Measurements from ENCODE around the gene SH3GLB2.

SH3GLB2 gene

DNA sequence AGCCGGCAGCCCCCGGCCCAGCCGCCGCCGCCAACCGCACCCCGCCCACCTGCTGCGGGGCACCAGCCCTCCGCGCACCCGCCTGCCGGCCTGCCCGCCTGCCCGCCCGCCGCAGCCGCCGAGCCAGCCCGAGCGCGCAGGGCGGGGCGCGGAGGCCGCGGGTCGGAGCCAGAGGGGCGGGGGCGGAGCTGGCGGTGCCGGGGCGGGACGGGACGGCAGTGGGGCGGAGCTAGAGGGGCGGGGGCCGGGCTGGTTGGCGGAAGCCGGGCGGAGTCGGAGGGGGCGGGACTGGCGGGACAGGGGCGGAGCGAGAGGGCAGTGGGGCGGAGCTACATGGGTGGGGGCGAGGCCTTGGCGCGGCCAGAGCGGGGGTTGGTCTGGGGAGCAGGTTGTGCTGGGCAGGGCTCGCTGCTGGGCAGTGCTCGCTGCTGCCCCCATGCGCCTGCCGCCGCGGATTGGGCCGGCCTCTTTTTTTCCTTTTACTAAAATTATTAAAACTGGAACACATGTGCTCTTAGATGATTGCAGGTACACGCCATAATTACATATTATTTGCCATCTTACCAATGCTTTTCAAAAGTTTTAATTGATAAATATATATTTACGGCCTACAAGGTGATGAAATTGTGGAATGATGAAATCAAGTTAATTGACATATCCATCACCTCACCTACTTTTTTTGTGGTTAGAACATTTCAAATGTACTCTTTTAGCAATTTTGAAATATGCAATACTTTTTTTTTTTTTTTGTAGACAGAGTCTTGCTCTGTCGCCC lies at the start of gene SH3GLB2:
Gene SH3GLB2, minus strand, starts transcription at position 140 of the 775 bp plus-strand sequence. CDS start 177 bp downstream, outside the sequence.
- DNase-seq, result peak; percentile 98

DNA sequence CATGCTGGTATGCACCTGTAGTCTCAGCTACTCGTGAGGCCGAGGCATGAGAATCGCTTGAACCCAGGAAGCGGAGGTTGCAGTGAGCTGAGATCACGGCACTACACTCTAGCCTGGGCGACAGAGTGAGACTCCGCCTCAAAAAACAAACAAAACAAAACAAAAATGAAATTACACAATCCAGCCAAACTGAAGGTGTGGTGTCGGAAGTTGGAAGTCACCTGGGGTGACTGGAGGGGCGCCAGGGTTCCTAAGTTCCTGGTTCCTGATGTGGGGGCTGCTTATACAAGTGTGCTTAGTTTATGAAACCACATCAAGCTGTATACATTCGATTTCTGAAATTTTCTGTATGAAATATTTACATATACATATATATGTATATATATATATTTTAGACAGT lies 49.1 kb upstream of the SH3GLB2 start:
- no peak for DNase-seq

DNA sequence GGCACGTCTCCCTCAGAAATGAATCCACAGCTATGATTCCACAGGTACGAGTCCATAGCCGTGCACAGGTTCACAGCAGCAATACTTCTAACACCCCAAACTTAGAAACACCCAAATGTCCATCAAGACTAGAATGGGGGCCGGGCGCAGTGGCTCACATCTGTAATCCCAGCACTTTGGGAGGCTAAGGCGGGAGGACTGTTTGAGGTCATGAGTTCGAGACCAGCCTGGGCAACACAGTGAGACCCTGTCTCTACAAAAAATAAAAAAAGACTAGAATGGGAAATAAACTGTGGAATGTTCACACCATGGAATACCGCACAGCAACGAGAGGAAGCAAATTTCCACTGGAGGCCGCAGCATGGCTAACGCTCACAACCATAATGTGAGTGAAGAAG lies 48.5 kb upstream of the SH3GLB2 start:
- no peak for DNase-seq

DNA sequence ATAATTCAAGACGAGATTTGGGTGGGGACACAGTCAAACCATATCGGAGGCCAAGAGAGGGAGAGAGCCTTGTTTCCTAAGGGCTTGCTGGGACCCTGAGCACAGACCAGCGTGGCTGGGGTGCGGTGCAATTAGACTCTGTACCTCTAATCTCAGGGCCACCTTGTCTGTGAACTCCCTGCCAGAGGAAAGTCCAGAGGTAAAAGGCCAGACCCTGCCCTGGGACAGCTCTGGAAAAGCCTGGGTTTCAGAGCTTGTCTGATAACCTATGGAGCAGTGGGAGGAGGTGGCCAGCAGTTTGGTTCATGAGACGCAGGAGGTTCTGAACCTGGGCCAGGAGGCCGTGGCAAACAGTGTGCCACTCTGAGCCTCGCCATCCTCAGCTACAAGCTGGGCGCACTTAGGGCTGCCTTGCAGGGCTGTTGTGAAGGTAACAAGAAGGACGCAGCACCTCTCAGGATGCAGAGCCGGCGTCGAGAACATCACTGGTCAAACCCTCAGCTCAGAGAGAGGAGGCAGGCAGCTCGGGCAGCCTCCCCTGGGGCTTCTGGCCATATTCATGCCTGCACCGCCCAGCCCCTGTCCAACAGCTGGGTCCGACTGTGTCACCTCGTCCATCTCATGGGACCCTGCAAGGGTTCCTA lies 48.0 kb upstream of the SH3GLB2 start:
- DNase-seq, result no peak

DNA sequence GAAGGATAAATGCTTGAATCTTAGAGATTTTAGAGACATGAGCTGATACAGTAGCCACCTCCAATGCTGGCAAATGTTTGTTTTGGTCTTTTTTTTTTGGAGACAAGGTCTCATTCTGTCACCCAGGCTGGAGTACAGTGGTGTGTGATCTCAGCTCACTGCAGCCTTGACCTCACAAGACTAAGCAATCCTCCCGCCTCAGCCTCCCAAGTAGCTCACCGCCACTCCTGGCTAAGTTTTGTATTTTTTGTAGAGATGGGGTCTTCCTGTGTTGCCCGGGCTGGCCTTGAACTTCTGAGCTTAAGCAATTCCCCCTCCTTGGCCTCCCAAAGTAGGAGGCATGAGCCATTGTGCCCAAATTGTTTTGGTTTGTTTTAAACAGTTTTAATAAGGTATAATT lies 46.0 kb upstream of the SH3GLB2 start:
- no peak for DNase-seq

DNA sequence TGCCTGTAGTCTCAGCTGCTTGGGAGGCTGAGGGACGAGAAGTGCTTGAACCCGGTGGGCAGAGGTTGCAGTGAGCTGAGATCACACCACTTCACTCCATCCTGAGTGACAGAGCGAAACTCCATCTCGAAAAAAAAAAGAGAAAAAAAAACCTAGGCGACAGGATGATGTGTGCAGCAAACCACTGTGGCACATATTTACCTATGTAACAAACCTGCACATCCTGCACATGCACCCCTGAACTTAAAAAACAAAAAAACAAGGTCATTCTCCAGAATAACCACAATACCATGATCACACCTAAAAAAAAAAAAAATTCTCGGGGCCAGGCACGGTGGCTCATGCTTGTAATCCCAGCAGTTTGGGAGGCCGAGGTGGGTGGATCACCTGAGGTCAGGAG lies 45.3 kb upstream of the SH3GLB2 start:
- no peak for DNase-seq

DNA sequence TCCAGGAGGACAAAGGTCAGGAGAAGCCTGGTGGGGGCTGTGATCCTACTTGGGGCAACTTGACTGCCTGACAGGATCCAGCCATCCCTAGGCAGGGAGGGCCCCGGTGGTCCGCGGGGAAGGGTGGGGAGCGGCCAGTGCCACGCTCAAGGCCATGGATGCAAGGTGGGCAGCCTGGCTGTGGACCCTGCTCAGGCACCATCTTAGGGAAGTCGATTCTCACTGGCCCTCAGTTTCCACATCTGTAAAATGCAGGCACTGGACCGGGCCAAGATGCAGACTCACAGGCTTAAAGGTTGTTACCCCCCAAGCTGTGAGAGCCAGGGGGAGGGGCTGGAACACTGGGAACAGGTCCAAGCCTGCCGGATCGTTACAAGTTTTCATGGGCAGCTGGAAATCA lies 44.0 kb upstream of the SH3GLB2 start:
- no peak for DNase-seq

DNA sequence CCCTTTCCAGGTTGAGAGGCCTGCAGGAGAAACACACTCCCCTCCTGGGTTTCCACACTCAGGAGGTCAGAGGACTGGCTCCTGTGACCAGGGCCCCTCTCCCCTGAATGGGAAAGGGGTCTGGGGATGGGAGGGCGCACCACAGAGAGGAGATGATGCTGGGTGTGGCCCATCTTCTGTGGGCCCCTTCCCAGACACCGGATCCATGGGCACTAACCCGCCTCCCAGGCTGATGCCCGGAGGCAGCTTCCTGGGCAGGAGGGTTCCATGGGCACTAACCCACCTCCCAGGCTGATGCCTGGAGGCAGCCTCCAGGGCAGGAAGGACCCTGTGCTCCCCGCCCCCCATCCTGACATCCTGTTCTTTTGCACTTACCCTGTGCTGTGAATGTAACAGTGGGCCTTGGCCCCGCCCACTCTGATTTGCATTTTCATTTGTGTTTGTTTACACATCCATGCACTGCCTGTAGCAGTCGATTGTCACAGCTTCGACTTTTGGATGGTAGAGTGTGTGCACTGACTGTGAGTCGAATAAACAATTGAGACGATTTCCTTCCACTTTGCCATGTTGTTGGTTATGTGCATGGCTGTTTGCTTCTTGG lies 43.5 kb upstream of the SH3GLB2 start:
- no peak for DNase-seq

DNA sequence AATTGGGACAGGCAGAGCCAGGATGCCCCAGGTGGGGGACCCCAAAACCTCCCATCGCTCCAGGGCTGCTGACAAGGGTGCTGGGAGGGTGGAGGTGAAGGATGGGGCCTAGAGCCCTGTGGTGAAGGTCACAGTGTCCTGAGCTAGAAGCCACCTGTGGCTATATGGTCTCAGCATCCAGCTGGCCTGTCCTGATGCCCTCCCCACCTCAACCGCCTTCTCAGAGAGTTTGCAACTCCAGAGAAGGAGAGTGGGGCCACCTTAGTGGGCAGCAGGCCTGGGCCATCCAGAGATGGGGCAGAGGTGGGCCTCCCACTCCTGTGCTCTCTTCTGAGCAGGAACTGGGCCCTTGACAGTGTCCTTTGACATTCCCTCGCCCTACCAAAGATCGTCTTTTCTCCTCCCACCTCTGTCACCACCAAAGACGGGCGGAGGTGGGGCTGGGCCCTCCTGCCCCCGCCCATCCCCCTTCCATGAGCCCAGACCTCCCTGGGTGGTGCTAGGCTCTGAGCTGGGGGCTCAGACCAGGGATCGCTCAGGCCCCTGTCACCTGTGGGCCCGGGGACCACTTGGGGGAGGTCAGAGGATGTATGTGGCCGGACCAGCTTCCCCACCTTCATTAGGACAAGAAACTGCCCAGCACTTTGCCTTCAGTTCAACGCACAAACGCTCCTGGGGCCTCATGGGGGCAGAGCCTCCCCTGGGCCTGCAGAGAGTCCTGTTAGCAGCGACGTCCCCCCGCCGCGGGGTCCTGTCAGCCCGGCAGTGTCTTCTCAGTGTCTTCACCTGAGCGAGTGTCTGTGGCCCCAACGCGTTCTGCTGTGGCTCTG lies 42.8 kb upstream of the SH3GLB2 start:
- no peak for DNase-seq

DNA sequence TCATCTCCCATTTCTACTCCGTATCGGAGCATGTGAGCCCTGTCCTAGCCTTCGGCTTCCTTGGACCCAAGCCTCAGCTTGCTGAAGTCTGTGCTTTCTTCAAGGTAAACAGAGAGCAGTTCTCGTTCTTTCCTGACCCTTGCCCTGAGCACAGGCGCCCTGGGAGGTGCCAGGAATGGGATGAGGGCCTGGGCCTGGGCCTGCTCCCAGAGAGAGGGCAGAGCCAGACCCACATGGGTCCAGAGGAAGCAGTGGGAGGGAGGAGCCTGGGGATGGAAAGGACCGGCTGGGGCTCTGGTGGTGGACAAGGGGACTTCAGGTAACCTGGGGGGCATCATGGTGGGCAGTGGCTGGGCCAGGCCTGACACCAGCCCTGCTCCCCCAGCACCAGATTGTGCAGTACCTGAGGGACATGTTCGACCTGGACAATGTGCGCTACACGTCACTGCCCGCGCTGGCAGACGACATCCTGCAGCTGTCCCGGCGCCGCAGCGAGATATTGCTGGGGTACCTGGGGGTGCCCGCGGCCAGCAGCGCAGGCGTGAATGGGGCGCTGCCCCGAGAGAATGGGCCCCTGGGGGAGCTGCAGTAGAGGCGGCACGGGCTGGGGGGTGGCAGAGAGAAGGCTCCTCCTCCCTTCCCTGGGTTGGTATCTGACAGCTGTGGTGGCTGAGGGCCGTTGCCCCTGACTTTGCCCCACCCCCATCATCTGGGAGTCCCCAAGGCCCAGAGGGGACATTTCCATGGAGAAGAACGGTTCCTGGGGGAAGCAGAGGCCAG lies 41.9 kb upstream of the SH3GLB2 start:
- no peak for DNase-seq

DNA sequence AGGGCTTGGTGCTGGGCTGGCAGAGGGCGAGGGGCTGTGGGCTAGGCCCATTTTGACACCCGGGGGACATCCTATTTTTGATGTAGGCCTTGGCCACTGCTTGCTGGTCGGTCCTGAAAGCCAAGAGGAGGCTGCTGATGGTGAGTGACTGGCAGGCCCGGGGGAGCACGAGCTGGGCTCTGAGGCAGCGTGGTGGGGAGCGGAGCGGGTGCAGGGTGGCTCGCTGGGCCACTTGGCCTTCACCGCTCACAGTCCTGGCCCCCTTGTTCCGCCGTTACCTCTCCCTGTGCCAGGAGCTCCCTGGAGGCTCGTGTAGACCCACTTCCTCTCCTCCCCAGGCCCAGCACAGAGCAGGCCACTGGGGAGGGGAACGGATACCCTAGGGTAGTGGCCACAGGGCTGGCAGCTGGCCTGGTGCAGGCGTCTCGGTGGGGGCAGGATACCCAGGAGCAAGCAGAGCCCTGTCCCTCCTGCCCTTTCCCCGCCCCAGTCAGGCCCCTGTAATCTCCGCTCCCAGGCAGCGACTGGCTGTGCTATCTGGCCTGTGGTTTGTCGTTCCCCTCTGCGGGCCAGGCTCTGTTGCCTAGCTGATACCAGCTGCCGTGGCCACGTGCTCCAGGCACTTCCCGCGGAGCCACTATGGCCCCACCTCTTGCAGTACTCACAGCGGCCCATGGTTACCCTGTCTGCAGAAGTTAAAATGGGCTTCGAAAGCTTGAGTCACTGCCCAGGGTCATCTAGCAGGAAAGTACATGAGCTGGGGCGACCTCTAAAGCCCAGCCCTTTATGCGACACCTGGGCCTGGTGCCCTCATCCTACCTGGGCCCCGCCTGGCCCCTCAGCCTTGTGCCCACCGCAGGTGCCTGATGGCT lies 41.1 kb upstream of the SH3GLB2 start:
- no peak for DNase-seq

DNA sequence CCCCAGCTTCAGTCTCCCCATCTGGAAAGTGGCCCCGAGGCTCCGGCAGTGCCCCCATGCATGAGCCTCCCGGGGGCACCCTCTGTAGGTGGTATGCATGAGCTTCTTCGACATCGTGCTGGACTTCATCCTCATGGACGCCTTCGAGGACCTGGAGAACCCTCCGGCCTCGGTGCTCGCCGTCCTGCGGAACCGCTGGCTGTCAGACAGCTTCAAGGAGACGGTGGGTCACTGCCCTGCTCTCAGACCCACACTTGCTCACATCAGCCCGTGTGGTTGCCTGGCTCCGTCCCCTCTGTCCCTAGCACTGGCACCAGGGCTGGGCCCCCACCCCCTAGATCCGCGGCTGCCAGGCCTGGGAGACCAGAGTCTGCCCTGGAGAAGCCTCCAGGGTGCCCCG lies 40.0 kb upstream of the SH3GLB2 start:
- no peak for DNase-seq

DNA sequence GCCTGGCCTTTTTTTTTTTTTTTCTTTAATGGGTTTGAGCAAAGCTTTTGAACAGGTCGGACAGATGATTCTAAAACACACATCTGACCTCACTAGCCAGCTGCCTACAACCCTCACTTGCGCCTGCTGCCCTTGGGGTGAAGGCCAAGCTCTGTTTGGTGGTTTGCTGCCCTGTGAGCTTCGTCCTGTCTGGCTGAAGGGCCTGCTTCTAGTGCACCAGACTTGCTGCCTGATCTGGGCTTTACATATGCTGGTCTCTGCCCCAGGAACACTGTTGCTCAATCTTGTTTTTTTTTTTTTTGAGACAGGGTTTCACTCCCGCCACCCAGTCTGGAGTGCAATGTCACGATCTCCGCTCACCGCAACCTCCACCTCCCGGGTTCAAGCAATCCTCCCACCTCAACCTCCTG lies 36.4 kb upstream of the SH3GLB2 start:
- no peak for DNase-seq

DNA sequence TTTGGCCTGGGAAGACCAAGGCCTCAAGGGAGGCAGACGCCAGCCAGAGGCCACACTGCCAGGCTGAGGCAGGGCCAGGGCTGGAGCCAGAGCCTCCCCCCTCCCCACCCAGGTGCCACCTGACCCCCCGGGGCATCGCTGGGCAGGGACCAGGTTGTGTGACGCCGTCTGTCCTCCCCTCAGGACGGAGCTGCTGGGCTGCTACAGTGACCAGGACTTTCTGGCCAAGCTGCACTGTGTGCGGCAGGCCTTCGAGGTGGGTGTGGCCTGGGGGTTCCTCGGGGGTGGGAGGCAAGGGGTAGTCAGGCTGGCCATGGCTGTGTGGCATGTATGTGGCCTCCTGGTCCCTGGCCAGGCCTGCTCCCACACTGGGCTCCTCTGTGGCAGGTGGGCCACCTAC lies 34.9 kb upstream of the SH3GLB2 start:
- DNase-seq, result no peak

DNA sequence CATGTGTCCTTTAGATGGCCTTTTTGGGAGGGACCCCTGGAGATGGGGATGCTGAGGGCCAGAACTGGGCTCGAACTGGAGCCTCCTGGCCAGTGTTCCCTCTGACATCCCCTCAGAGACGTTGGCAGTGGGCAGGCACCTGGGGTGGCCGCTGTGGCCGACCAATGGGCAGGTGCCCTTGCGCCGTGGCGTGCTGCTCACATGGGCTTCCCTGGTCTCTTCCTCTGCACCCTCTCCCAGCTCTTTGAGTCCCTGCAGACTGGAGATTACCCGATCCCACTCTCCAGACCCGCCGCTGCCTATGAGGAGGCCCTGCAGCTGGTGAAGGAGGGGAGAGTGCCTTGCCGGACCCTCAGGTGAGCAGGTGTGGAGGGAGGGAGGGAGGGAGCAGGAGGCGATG lies 32.9 kb upstream of the SH3GLB2 start:
- no peak for DNase-seq

DNA sequence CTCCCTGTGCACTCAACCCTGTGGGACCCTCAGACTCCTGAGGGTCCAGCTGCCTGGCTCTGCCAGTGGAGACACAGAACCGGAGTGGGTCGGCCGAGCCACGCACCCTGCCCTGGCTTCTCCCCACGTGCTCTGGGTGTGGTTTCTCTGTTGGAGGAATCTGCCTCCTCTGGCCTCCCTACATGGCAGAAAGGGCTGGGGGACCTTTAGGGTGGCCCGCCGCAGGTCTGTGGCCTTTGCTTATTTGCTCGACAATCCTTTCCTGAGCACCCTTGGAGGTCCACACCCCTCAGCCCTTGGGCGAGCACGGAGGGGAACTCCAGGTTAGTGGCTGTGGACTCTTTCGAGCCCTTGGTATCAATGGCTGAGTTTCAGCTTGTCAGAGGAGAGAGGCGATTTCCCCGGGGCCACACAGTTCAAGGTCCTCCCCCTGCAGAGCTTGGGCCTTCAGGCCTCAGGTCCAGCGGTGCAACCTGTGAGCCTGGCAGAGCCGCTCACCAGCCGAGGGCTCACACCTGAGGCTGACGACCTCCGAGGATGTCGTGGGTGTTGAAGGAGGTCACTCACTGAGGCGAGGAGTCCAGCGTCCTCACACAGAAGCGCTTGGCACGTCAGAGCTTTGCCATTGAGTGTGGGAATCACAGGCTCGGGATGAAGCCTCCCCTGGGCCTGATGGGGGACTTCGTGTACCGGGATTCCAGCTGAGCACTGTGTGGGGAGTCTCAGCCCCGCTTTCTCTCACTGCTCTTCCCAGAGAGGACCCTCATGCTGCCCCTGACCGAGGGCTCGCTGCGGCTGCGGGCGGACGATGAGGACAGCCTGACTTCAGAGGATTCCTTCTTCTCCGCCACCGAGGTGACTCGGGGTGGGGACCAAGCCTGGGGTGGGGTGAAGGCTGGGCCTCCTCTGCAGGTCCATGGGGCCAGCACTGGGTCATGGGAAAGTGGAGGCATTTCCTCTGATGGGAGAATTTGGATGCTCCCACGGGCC lies 32.0 kb upstream of the SH3GLB2 start:
- DNase-seq, result no peak

DNA sequence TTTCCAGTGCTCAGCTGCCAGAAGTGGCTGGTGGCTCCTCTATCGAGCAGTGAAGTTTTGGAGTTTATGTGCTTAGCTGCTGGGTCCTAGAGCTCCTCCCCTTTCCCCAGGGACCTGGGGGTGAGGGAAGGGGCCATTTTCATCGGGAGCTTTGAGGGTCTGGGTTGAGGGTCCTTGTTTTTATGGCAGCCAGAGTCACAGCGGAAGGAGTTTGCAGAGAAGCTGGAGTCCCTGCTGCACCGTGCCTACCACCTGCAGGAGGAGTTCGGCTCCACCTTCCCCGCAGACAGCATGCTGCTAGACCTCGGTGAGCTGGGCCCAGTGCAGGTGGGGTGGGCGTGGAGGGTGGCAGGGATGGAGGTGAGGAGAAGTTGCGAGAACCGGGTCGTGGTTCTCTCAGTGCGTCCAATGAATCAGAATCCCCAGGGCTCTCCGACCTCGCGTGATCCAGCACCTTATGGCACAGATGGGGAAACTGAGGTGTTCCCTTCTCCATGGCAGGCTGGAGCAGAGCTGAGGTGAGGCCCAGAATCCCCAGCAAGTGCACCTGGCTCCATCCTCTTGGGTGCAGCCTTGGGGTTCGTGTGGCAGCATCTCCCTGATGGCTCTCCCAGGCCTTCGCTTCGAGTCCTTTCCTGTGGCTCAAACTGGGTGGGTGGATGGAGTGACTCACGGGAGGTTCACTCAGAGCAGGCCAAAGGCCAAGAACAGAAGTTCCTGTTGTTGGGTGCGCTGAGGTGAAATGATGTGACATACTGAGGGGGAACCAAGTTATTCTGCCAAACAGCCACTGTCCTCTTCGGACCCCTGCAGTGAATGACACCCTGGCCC lies 31.0 kb upstream of the SH3GLB2 start:
- no peak for DNase-seq

DNA sequence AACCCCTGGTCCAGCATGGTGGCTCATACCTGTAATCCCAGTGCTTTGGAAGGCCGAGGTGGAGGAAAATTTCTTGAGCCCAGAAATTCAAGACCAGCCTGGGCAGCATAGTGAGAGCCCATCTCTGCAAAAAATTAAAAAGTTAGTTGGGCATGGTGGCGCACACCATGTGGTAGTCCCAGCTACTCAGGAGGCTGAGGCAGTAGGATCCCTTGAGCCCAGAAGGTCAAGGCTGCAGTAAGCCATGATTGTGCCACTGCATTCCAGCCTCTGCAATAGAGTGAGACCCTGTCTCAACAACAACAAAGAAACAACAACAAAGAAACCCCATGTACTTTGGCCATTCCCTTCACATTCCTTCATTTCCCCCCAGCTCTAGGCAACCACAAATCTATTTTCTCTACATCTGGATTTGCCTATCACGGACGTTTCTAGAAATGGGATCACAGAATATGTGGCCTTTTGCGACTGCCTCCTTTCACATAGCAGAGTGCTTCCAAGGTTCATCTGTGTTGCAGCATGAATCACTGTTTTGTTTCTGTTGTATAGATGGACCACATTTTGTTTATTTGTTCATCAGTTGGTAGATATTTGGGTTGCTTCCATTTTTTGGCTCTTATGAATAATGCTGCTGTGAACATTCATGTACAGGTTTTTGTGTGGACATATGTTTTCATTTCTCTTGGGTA lies 26.2 kb upstream of the SH3GLB2 start:
- no peak for DNase-seq

DNA sequence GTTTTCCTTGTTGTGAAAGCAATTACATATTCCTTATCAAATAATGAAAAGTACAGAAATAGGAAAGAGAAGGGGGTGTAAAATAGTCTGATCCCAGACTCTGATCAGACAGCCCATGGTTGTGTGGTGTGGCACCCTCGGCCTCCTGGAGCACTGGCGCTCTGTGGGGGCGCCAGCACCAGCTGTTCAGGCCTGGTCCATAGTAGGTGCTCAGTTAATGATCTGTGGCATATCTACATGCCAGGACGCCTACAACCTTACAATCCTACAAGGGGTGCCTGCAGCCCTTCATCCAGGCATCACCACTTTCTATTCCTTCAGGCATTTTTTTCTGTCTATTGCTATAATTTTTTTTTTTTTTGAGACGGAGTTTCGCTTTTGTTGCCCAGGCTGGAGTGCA lies 24.9 kb upstream of the SH3GLB2 start:
- no peak for DNase-seq
